Measurements from ENCODE around the gene ZBTB8A.
A peak's percentile ranks its signal among the peaks of the same experiment; 100 is the strongest.

The ZBTB8A gene

GRCh38 chr1:32496127-32496526, 43.1 kb upstream of the ZBTB8A start:
- H3K27ac ChIP-seq: no peak overlapping the region
- H3K36me3 ChIP-seq: no peaks in the 10 kb centered on the region
- H3K4me3 ChIP-seq (ENCODE audit: low read depth in 1 of 2, low read length in 1 of 2): no peak overlapping the region

DNA sequence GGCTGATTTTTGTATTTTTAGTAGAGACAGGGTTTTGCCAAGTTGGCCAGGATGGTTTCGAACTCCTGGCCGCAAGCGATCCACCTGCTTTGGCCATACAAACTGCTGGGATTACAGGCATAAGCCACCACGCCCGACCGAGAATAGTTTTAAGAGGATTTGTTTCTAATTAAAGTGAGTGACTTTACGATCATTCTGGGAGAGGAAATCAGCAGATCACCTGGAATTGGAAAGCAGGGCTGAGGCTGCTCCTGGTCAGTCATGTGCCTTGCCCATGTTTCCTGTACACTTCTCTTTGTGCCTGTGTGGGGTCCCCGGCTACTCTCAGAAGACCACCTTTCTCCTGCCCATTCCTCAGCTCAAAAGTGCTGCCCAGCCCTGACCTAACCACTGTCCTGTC, 40.5 kb upstream of the ZBTB8A start:
- Histone ChIP-seq H3K4me1 (ENCODE audit: control insufficient read depth in 1 of 2, insufficient read depth in 1 of 2, low read depth in 1 of 2, low read length in 1 of 2) (peaks cover 5 to 11% of the 10 kb centered on the region in 2 experiments), H3K27ac (no peak overlapping the region), H3K36me3 (no peaks in the 10 kb centered on the region), H3K4me3 (ENCODE audit: low read depth in 1 of 2, low read length in 1 of 2) (no peak overlapping the region), H3K27me3 (peaks cover 46% of the 10 kb centered on the region), H3K9me3 (no peaks in the 10 kb centered on the region)
- no peak for TF ChIP-seq CTCF (IDR thresholded peaks at IDR 0.05)

More at GRCh38 chr1:32496127-32496526, 43.1 kb upstream of the ZBTB8A start:
- peaks cover 38% of the 10 kb centered on the region for H3K27me3 ChIP-seq
- H3K4me1 ChIP-seq (ENCODE audit: control insufficient read depth in 1 of 2, insufficient read depth in 1 of 2, low read depth in 1 of 2, low read length in 1 of 2): peaks cover 5 to 11% of the 10 kb centered on the region in 2 experiments
- no peak for TF ChIP-seq CTCF (IDR thresholded peaks at IDR 0.05)
- no peaks in the 10 kb centered on the region for H3K9me3 ChIP-seq

DNA sequence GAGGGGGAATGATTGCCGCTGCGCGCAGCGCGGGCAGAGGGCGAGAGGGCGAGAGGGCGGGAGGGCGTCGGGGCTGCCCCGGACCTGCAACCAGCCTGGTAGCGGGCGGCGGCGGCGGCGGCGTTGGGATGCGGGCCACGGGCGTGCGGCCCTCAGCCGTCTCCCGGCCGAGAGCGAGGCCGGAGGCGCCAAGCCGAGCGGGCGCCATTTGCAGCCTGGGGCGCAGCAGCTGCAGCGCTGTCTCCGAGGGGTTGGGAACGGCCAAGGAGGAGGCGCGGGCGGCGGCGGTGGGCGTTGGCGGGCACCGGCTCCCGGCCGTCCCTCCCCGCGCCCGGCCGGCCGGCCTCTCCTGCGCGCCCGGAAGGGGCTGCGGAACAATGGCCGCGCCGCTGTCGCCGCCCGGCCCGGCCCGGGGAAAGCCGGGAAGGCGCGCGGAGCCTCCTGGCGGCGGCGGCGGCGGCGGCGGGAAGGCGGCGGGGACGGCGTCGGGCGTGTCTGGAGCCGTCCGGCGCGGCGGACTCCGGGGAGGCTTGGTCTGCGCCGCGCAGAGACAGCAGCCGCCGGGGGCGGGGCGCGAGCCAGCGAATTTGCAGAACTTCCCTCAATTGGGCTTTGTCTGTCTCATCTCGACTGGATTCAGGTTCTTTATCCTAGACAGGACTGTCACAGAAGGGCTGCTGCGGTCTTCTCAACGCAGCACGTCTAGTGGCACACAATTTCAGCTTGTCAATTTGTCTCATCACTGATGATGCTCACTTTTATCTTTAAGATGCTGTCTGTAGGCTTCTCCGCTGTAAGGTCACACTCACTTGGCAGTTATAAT, 38.6 kb upstream of the ZBTB8A start:
- H3K9me3 ChIP-seq: no peaks in the 10 kb centered on the region
- no peak overlapping the region for H3K27ac ChIP-seq
- peak overlapping the region; percentile 46 to 54 for H3K4me3 ChIP-seq (ENCODE audit: low read depth in 1 of 2, low read length in 1 of 2)
- H3K36me3 ChIP-seq: no peaks in the 10 kb centered on the region
- peaks cover 5 to 11% of the 10 kb centered on the region in 2 experiments for H3K4me1 ChIP-seq (ENCODE audit: control insufficient read depth in 1 of 2, insufficient read depth in 1 of 2, low read depth in 1 of 2, low read length in 1 of 2)
- peaks cover 44% of the 10 kb centered on the region for H3K27me3 ChIP-seq
- no peak for TF ChIP-seq CTCF (IDR thresholded peaks at IDR 0.05)

DNA sequence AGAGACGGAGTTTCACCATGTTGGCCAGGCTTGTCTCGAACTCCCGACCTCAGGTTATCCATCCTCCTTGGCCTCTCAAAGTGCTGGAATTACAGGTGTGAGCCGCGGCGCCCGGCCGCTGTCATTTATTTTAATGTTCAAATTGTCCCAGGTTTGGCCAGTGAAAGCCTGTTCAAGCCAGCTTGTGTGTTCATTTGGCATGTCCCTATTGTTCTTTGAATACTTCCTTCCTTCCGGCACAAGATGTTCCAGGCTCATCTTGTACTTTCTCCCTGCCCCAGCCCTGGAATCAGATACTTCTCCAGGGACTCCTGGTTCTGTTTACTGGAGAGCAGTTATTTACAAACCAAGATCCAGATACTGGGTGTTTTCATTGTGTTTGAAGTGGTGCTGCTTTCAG, 37.4 kb upstream of the ZBTB8A start:
- Histone ChIP-seq H3K36me3 (no peaks in the 10 kb centered on the region), H3K27ac (no peak overlapping the region), H3K4me1 (ENCODE audit: control insufficient read depth in 1 of 2, insufficient read depth in 1 of 2, low read depth in 1 of 2, low read length in 1 of 2) (peaks cover 5 to 11% of the 10 kb centered on the region in 2 experiments), H3K9me3 (no peaks in the 10 kb centered on the region), H3K4me3 (ENCODE audit: low read depth in 1 of 2, low read length in 1 of 2) (no peak overlapping the region), H3K27me3 (peaks cover 44% of the 10 kb centered on the region)
- no peak for TF ChIP-seq CTCF (IDR thresholded peaks at IDR 0.05)

DNA sequence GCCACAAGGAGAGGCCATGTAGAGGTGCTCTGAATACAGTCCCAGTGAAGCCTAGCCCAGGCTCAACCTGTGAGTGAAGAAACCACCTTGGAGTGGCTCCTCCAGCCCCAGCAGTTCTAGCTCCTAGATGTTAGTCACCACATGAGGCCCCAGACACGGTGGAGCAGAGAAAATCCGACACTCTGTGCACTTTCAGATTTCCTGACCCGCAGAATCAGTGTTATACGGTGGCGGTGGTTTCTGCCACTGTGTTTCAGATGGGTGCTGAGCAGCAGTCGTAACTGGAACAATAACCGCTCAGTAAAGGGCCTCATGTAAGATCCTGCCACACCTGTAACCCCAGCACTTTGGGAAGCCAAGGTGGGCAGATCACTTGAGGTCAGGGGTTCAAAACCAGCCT, 36.1 kb upstream of the ZBTB8A start:
- H3K9me3 ChIP-seq: no peaks in the 10 kb centered on the region
- H3K27ac ChIP-seq: no peak overlapping the region
- TF ChIP-seq CTCF (IDR thresholded peaks at IDR 0.05): no peak

More for the DNA sequence above, 36.1 kb upstream of the ZBTB8A start:
- H3K4me3 ChIP-seq (ENCODE audit: low read depth in 1 of 2, low read length in 1 of 2): no peak overlapping the region
- peaks cover 37% of the 10 kb centered on the region for H3K27me3 ChIP-seq
- H3K4me1 ChIP-seq (ENCODE audit: control insufficient read depth in 1 of 2, insufficient read depth in 1 of 2, low read depth in 1 of 2, low read length in 1 of 2): peaks cover 5 to 11% of the 10 kb centered on the region in 2 experiments
- no peaks in the 10 kb centered on the region for H3K36me3 ChIP-seq
